NCI-H2227 (cell line): ENCODE results near the gene GPX5.

ENCODE experiments used
- DNase-seq: peaks from one replicate; lab custom pipeline; 2025; ENCODE audit not compliant: unreplicated experiment; lab: John Stamatoyannopoulos, UW

Gene GPX5

GRCh38 chr6:28553986-28554881 lies 28.6 kb downstream of the GPX5 start:
- DNase-seq, result peak; percentile 70

GRCh38 chr6:28555136-28555535 lies 29.5 kb downstream of the GPX5 start:
- DNase-seq, result no peak

- DNase-seq, result no peak
Observed at GRCh38 chr6:28558629-28559028, 32.9 kb downstream of the GPX5 start.

- DNase-seq, result no peak
Observed at GRCh38 chr6:28563430-28564095, 37.9 kb downstream of the GPX5 start.

DNA sequence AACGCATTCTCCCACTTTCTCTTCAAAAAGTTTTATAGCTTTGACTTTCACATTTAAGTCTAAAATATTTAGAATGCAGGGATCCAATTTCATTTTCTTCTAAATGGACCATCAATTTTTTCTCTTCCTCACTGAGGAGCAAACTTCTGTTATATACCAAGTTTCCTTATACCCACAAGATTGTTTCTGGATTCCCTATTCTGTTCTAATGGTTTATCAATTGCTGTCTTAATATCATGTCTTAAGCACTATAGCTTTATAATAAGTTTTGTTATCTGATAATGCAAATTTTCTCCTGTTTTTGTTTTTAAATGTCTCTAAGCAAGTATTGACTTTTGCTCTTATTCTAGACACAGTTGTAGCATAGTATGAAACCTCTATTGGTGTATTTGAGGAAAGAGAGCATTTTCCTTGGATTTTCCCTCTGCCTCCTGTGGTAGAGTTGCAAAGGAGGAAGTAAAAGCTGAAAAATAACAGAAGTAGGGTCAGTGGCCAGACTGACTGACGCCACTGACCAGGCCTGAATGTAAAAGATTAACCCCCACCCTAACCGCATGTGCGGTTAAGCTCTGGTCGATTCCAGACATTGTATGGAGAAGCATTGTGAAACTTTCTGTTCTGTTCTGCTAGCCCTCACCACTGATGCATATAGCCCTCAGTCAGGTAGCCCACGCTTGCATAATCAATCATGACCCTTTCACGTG lies 40.3 kb downstream of the GPX5 start:
- no peak for DNase-seq

DNA sequence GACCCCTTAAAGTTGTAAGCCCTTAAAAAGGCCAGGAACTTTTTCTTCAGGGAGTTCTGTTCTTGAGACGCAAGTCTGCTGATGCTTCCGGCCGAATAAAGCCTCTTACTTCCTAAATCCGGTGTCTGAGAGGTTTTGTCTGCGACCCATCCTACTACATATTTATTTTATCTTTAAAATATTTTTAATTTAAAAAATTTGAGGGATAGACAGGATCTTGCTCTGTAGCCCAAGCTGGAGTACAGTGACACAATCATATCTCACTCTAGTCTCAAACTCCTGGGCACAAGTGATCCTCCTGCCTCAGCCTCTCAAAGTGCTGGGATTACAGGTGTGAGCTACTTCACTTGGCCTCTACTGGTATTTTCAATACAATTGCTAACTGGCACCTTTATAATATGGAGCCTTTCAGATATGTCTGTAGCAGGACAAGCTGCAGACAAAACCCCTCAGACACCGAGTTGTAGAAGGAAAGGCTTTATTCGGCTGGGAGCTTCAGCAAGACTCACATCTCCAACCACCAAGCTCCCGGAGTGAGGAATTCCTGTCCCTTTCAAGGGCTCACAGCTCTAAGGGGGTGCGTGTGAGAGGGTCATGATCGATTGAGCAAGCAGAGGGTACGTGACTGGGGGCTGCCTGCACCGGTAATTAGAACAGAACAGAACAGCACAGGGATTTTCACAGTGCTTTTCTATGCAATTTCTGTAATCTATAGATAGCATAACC lies 41.0 kb downstream of the GPX5 start:
- DNase-seq, result no peak

DNA sequence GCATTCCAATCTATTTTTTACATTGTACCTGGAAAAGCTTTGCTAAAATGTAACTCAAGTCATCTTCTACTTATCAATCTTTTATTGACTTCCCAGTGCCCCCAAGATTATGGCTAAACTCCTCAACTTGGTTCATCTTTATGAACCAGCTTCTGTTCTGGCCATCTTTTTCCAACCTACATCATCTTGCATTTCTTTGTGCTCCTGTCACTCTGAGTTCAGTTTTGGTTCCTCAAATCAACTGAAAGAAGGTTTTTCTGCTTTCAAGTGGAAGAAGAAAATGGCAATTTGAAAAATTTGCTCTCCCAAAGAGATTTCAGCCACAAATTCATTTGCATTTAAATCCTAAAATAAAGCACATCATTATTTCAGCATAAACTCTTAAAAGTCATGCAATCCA lies 41.8 kb downstream of the GPX5 start:
- no peak for DNase-seq

DNA sequence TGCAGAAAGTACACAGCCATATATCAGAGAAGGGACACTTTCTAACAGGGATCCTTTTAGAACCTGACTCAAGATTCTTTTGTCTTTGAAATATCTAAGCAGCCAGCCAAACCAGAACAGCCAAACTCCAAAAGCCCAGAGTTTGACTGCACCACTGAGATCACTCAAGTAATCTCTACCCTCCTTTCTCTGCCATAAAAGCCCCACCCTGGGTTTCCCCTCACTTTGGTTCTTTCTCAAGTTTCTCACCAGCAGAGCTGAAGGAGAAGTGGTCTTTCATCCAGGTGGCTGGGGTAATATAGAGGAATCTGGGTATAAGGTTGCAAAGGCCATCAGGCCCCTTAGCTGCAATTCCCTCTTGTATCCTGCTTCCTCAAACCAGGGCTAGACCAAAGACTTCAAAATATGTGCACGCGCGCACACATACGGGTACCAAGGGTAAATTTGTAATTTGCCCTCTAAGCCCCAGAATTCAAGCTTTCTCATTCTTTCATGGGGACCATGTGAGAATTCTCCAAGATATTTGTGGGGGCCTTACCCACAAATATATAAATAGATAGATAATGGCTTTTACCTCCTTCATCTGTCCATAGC lies 42.9 kb downstream of the GPX5 start:
- DNase-seq, result no peak

GRCh38 chr6:28569748-28570147 lies 44.1 kb downstream of the GPX5 start:
- no peak for DNase-seq

DNA sequence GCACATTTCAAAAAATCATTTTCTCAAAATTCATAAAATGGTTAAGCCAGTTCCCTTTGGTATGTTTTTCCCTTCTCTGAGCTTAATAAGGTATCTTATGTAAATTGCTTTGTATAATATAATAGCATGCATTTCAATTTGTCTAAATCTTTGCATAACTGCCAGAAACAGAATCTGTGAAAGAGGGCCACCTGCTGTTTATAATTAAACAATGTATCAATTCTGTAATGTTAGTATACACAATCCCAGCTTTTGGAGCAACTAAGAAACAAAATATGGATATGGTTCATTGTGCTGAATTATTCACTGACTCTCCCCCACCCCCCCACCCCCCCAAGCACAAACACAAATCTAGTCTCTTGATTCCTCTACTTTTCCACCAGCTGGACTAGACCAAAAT lies 54.8 kb downstream of the GPX5 start:
- DNase-seq, result no peak

- DNase-seq, result no peak
Observed at GRCh38 chr6:28583463-28583862, 57.8 kb downstream of the GPX5 start.
